GM12891 (cell line): ENCODE data around the gene DNAH10.

Experiments
- DNase-seq: peaks from one replicate; pipeline ENCODE4 v3.0.0; 2011; ENCODE audit warnings: low spot score; ENCODE audit not compliant: insufficient read length
- FAIRE-seq: peaks from 2 replicates; lab custom pipeline; 2011; peaks lifted over from hg19 to GRCh38; lab: Jason Lieb, UNC
- PAX5 ChIP-seq: IDR thresholded peaks from 2 replicates; pipeline ENCODE4 v1.6.1; 2011; ENCODE audit warnings: low read length, moderate library complexity, mild to moderate bottlenecking; ENCODE audit not compliant: insufficient read depth, severe bottlenecking
- POLR2A ChIP-seq: IDR thresholded peaks from 2 replicates; pipeline ENCODE4 v1.6.1; 2011; ENCODE audit warnings: low read depth, low read length, control low read depth
- POLR2AphosphoS5 ChIP-seq: IDR thresholded peaks from 2 replicates; pipeline ENCODE4 v1.6.1; 2011; ENCODE audit warnings: low read depth, low read length, control low read depth
- POU2F2 ChIP-seq: IDR thresholded peaks from 2 replicates; pipeline ENCODE4 v1.6.1; 2011; ENCODE audit warnings: low read depth, mild to moderate bottlenecking, control low read depth, low read length, moderate library complexity
- SPI1 ChIP-seq: IDR thresholded peaks from 2 replicates; pipeline ENCODE4 v1.6.1; 2011; ENCODE audit warnings: low read depth, low read length, control low read depth
- TAF1 ChIP-seq: IDR thresholded peaks from 2 replicates; pipeline ENCODE4 v1.6.1; 2011; ENCODE audit warnings: low read depth, low read length, control low read depth

The DNAH10 gene

GRCh38 chr12:123948401-123948795 is 186.3 kb downstream of the DNAH10 start:
- DNase-seq = no peak
- no peak for FAIRE-seq
- no peak for TF ChIP-seq TAF1
- no peak for TF ChIP-seq POU2F2
- TF ChIP-seq POLR2A = no peak
- no peak for TF ChIP-seq PAX5
- no peak for TF ChIP-seq POLR2AphosphoS5
- no peak for TF ChIP-seq SPI1

- FAIRE-seq = no peak
- no peak for TF ChIP-seq POLR2AphosphoS5
- no peak for TF ChIP-seq POU2F2
- no peak for TF ChIP-seq POLR2A
- TF ChIP-seq PAX5 = no peak
- no peak for TF ChIP-seq TAF1
- TF ChIP-seq SPI1 = no peak
- DNase-seq = no peak
Observed at GRCh38 chr12:123948796-123949769, 187.0 kb downstream of the DNAH10 start.

GRCh38 chr12:123949770-123950165 is 187.7 kb downstream of the DNAH10 start:
- no peak for TF ChIP-seq PAX5
- TF ChIP-seq SPI1 = no peak
- no peak for TF ChIP-seq POLR2A
- no peak for TF ChIP-seq TAF1
- TF ChIP-seq POU2F2 = no peak
- no peak for TF ChIP-seq POLR2AphosphoS5
- FAIRE-seq (no peak), DNase-seq (no peak)

- DNase-seq (no peak), FAIRE-seq (no peak)
- no peak for TF ChIP-seq TAF1
- no peak for TF ChIP-seq POLR2AphosphoS5
- TF ChIP-seq POU2F2 = no peak
- no peak for TF ChIP-seq PAX5
- no peak for TF ChIP-seq POLR2A
- no peak for TF ChIP-seq SPI1
Observed at GRCh38 chr12:123950476-123951349, 188.6 kb downstream of the DNAH10 start.

GRCh38 chr12:123951467-123951866 is 189.4 kb downstream of the DNAH10 start:
- no peak for FAIRE-seq

GRCh38 chr12:123952037-123952436 is 189.9 kb downstream of the DNAH10 start:
- FAIRE-seq (no peak), DNase-seq (no peak)
- TF ChIP-seq SPI1 (no peak), PAX5 (no peak), POLR2AphosphoS5 (no peak), POU2F2 (no peak), TAF1 (no peak), POLR2A (no peak)

More at GRCh38 chr12:123951467-123951866, 189.4 kb downstream of the DNAH10 start:
- TF ChIP-seq POLR2A = no peak
- no peak for TF ChIP-seq POLR2AphosphoS5
- TF ChIP-seq POU2F2 = no peak
- TF ChIP-seq SPI1 = no peak
- no peak for TF ChIP-seq PAX5
- TF ChIP-seq TAF1 = no peak
- DNase-seq = no peak

- DNase-seq (no peak), FAIRE-seq (no peak)
- no peak for TF ChIP-seq POU2F2
- TF ChIP-seq PAX5 = no peak
- TF ChIP-seq TAF1 = no peak
- TF ChIP-seq POLR2A = no peak
- TF ChIP-seq POLR2AphosphoS5 = no peak
- TF ChIP-seq SPI1 = no peak
Observed at GRCh38 chr12:123954647-123955350, 192.7 kb downstream of the DNAH10 start.

- FAIRE-seq = no peak
- TF ChIP-seq POLR2AphosphoS5 (no peak), POLR2A (no peak), POU2F2 (no peak), SPI1 (no peak), PAX5 (no peak), TAF1 (no peak)
- DNase-seq = no peak
Observed at GRCh38 chr12:123956249-123956648, 194.1 kb downstream of the DNAH10 start.

- no peak for FAIRE-seq
- TF ChIP-seq POLR2A (no peak), TAF1 (no peak), SPI1 (no peak), POLR2AphosphoS5 (no peak), POU2F2 (no peak), PAX5 (no peak)
Observed at GRCh38 chr12:123957196-123957595, 195.1 kb downstream of the DNAH10 start.

More at GRCh38 chr12:123957196-123957595, 195.1 kb downstream of the DNAH10 start:
- no peak for DNase-seq
